ENCODE data around the gene PLEKHA7.

- TF ChIP-seq EZH2phosphoT487 (IDR thresholded peaks at IDR 0.05; ENCODE audit: borderline replicate concordance, low read length) (no peak), CTCF (conservative IDR thresholded peaks at IDR 0.05; ENCODE audit: low read depth, low read length) (no peak)
Measured at GRCh38 chr11:16791191-16791961, 222.8 kb downstream of the PLEKHA7 start.

All from PC-3 (cell line).